GM12891 (cell line): ENCODE measurements around the gene NLRP1.

ENCODE experiments used
- POLR2A ChIP-seq: IDR thresholded peaks from 2 replicates; pipeline ENCODE4 v1.6.1; 2011; ENCODE audit warnings: low read depth, low read length, control low read depth
- POLR2AphosphoS5 ChIP-seq: IDR thresholded peaks from 2 replicates; pipeline ENCODE4 v1.6.1; 2011; ENCODE audit warnings: low read depth, low read length, control low read depth
- POU2F2 ChIP-seq: IDR thresholded peaks from 2 replicates; pipeline ENCODE4 v1.6.1; 2011; ENCODE audit warnings: low read depth, mild to moderate bottlenecking, control low read depth, low read length, moderate library complexity
- SPI1 ChIP-seq: IDR thresholded peaks from 2 replicates; pipeline ENCODE4 v1.6.1; 2011; ENCODE audit warnings: low read depth, low read length, control low read depth
- TAF1 ChIP-seq: IDR thresholded peaks from 2 replicates; pipeline ENCODE4 v1.6.1; 2011; ENCODE audit warnings: low read depth, low read length, control low read depth

DNA sequence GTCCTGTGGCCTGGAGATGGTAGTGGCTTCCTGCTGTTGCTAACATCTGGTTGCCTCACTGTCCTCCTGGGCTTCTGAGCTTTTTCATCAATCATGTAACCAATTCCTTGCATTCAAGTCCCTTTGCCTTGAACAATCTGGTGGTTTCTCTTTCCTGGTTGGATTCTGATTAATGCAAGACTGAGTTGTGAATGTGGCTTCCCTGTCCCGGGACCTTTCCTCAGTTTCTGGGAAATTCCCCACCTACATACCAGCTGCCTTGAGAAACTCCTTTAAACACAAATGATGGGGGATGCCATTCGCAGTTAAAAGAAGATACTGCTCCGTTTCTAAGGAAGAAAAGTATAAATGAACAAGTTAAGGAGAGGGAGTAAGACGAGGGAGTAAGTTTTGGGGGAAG is 39.9 kb upstream of the NLRP1 start:
- TF ChIP-seq TAF1 = no peak
- no peak for TF ChIP-seq POLR2A
- TF ChIP-seq POLR2AphosphoS5 = no peak
- TF ChIP-seq SPI1 = no peak
- no peak for TF ChIP-seq POU2F2
